ENCODE results near the gene ANAPC5. TPM values are rescaled to one million over a fixed set of nuclear protein-coding genes. Genes with fewer than 3 reads are reported as not detected.

ANAPC5 gene
- total RNA-seq, 1 experiment from 2014 or later, result 153 TPM

DNA sequence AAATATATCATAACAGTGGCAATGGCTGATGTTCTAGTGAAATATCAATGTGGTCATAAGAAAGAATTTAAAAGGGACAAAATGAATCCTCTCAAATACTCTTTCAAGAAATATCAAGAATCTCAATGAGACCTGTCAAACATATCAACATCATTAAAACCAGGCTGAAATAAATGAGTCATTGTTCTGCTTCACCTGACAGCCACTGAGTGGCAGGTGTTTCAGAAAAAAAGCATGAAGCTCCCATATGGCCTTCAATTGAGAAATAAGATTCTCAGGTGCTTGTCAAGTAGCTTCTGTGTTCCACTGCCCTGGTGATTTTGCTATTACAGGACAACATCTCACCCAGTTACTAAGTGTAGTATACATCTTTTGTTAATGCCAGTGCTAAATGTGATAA is 21.5 kb downstream of the ANAPC5 start:
- no peak overlapping the region for H3K27ac Mint-ChIP-seq (ENCODE audit: unreplicated experiment)
- no peaks in the 10 kb centered on the region for H3K27me3 Mint-ChIP-seq (ENCODE audit: unreplicated experiment)
- intact Hi-C loops (cut with micrococcal nuclease; ENCODE audit: unreplicated experiment), result loop anchor here (5.0 kb wide), 1 partner anchor 72 kb away; the partner anchor contains the start of gene RNF34
- peaks cover 61% of the 10 kb centered on the region for H3K36me3 Mint-ChIP-seq (ENCODE audit: insufficient read depth, unreplicated experiment)
- TF ChIP-seq, protein P1, sequence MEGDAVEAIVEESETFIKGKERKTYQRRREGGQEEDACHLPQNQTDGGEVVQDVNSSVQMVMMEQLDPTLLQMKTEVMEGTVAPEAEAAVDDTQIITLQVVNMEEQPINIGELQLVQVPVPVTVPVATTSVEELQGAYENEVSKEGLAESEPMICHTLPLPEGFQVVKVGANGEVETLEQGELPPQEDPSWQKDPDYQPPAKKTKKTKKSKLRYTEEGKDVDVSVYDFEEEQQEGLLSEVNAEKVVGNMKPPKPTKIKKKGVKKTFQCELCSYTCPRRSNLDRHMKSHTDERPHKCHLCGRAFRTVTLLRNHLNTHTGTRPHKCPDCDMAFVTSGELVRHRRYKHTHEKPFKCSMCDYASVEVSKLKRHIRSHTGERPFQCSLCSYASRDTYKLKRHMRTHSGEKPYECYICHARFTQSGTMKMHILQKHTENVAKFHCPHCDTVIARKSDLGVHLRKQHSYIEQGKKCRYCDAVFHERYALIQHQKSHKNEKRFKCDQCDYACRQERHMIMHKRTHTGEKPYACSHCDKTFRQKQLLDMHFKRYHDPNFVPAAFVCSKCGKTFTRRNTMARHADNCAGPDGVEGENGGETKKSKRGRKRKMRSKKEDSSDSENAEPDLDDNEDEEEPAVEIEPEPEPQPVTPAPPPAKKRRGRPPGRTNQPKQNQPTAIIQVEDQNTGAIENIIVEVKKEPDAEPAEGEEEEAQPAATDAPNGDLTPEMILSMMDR (IDR thresholded peaks at IDR 0.05; ENCODE audit: unreplicated experiment), result no peak
- peaks cover 36% of the 10 kb centered on the region for H3K4me1 Mint-ChIP-seq (ENCODE audit: low read depth, unreplicated experiment)
- no peaks in the 10 kb centered on the region for H3K9me3 Mint-ChIP-seq (ENCODE audit: low read depth, unreplicated experiment)
- H3K4me3 Mint-ChIP-seq (ENCODE audit: low read depth, unreplicated experiment), result peak overlapping the region; percentile 26
- DNase-seq, result no peak
- no TSS peak for BruUV-seq (replicated peaks)
- CTCF ChIA-PET, result interaction anchor here (1.1 kb wide), 1 partner anchor 113 kb away, joined by 3 read pairs; no protein-coding TSS in a partner anchor

DNA sequence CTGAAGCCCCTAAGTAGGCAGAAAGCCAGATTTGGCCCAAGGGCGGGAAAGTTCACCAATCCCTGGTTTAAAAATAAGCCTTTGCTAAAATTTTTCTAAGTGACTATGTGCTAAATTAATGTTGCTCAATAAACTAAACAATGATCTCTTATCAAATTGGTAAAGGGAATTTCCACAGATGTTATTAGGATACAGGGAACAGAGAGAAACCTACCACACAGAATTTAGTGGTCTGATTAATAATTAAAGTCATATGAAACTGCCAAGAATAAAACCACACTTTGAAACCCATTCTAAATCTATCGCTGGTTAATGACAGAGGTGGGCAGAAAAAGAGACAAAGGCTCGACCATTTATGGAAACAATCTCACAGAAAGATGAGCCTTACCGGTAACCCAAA is 22.0 kb downstream of the ANAPC5 start:
- Mint-ChIP-seq H3K4me1 (ENCODE audit: low read depth, unreplicated experiment) (peaks cover 37% of the 10 kb centered on the region), H3K9me3 (ENCODE audit: low read depth, unreplicated experiment) (no peaks in the 10 kb centered on the region), H3K27ac (ENCODE audit: unreplicated experiment) (no peak overlapping the region), H3K36me3 (ENCODE audit: insufficient read depth, unreplicated experiment) (peaks cover 60% of the 10 kb centered on the region), H3K27me3 (ENCODE audit: unreplicated experiment) (no peaks in the 10 kb centered on the region), H3K4me3 (ENCODE audit: low read depth, unreplicated experiment) (peak overlapping the region; percentile 26)
- intact Hi-C loops (cut with micrococcal nuclease; ENCODE audit: unreplicated experiment), result loop anchor here (5.0 kb wide), 1 partner anchor 72 kb away; the partner anchor contains the start of gene RNF34
- TF ChIP-seq, protein P1 (IDR thresholded peaks at IDR 0.05; ENCODE audit: unreplicated experiment), result no peak
- CTCF ChIA-PET, result interaction anchor here (0.6 to 1.1 kb wide), 3 partner anchors 31 to 388 kb away, joined by 3 read pairs; no protein-coding TSS in a partner anchor
- no TSS peak for BruUV-seq (replicated peaks)
- DNase-seq, result no peak

DNA sequence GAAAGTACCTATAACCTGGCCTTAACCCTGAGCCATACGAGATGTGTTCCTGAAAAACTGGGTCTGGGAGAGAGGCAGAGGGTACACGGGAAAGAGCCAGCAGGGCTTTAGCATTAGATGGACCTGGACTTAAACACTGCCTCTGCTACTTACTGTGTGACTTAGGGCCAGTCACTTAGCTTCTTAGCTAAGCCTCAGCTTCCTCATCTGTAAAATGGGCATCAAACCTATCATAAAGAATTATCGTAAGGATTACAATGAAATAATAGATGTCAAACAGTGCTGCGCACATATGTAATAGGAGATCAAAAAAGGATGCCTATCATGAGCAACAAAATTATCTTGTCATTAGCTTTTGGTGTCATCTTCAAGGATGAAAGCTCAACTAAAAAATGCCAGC is 23.6 kb downstream of the ANAPC5 start:
- CTCF ChIA-PET, result no interaction called here
- intact Hi-C loops (cut with micrococcal nuclease; ENCODE audit: unreplicated experiment), result no loop called here
- Mint-ChIP-seq H3K27ac (ENCODE audit: unreplicated experiment) (no peak overlapping the region), H3K4me1 (ENCODE audit: low read depth, unreplicated experiment) (peaks cover 37% of the 10 kb centered on the region), H3K27me3 (ENCODE audit: unreplicated experiment) (no peaks in the 10 kb centered on the region), H3K9me3 (ENCODE audit: low read depth, unreplicated experiment) (no peaks in the 10 kb centered on the region), H3K4me3 (ENCODE audit: low read depth, unreplicated experiment) (no peak overlapping the region), H3K36me3 (ENCODE audit: insufficient read depth, unreplicated experiment) (peaks cover 68% of the 10 kb centered on the region)
- DNase-seq, result no peak
- no TSS peak for BruUV-seq (replicated peaks)
- TF ChIP-seq, protein P1 (IDR thresholded peaks at IDR 0.05; ENCODE audit: unreplicated experiment), result no peak

DNA sequence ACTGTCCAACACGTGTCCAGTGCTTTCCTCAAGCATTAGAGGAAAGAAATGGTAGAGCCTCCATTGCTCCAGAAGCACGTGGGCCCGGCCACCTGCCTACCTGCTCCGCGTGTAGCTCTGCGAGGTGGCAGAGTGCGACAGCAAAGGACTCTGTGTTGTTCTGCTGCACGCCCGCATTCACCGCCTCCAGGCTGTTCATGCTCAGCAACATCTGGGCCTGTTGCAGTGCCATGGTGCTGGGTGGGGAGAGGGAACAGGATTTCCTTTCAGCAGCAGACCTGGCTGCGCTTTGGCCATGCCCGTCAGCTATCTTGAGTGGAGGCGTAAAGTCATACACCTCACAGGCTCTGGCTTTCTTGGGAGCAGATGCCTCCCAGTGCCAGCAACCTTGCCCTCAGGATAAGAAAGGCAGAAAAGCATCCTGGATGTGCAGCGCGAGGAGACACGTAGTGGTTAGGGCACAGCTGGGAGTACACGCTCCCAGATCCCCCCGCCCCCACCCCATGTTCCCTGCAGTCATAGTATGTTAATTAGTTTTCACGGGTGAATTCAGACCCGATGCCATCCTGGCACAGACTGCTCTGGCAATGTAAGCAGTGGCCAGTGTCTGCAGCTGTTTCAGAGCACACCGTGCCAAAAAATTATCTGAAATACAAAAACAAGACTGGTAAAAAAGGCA is 25.1 kb downstream of the ANAPC5 start:
- DNase-seq, result no peak
- Mint-ChIP-seq H3K27ac (ENCODE audit: unreplicated experiment) (peak overlapping the region; percentile 10), H3K4me3 (ENCODE audit: low read depth, unreplicated experiment) (no peak overlapping the region), H3K4me1 (ENCODE audit: low read depth, unreplicated experiment) (peaks cover 37% of the 10 kb centered on the region), H3K27me3 (ENCODE audit: unreplicated experiment) (no peaks in the 10 kb centered on the region), H3K36me3 (ENCODE audit: insufficient read depth, unreplicated experiment) (peaks cover 61% of the 10 kb centered on the region), H3K9me3 (ENCODE audit: low read depth, unreplicated experiment) (no peaks in the 10 kb centered on the region)
- intact Hi-C loops (cut with micrococcal nuclease; ENCODE audit: unreplicated experiment), result no loop called here
- CTCF ChIA-PET, result no interaction called here
- no TSS peak for BruUV-seq (replicated peaks)
- TF ChIP-seq, protein P1 (IDR thresholded peaks at IDR 0.05; ENCODE audit: unreplicated experiment), result no peak

Measured in Calu3 (cell line).